Activated naive CD8-positive, alpha-beta T cell treated with anti-CD3 and anti-CD28 coated beads, Interleukin-2, amount 50 U/mL, for 24 hours (primary cell): ENCODE results near the gene HOXB5.
A peak's percentile ranks its signal among the peaks of the same experiment; 100 is the strongest.

ENCODE experiments used
- ATAC-seq: fragments of 150-1000 bp; cut with Tn5 transposase; one replicate; pipeline ENCODE4 v1.10.0; 2021
- DNase-seq: peaks from one replicate; pipeline ENCODE4 v3.0.0; 2021
- H3K27ac Mint-ChIP-seq: one replicate; pipeline ENCODE4 v1.8.0; 2021; ENCODE audit warnings: mild to moderate bottlenecking, mixed read lengths
- H3K27me3 Mint-ChIP-seq: one replicate; pipeline ENCODE4 v1.8.0; 2021; ENCODE audit warnings: mixed read lengths
- H3K36me3 Mint-ChIP-seq: one replicate; pipeline ENCODE4 v1.8.0; 2021; ENCODE audit warnings: low read depth, mixed read lengths
- H3K4me1 Mint-ChIP-seq: one replicate; pipeline ENCODE4 v1.8.0; 2021; ENCODE audit warnings: mixed read lengths
- H3K4me3 Mint-ChIP-seq: one replicate; pipeline ENCODE4 v1.8.0; 2021; ENCODE audit warnings: mild to moderate bottlenecking, moderate library complexity, mixed read lengths
- H3K9me3 Mint-ChIP-seq: one replicate; pipeline ENCODE4 v1.8.0; 2021; ENCODE audit warnings: mixed read lengths

HOXB5 gene

GRCh38 chr17:48575673-48576478 lies 17.7 kb downstream of the HOXB5 start:
- Mint-ChIP-seq H3K4me3 (no peak overlapping the region), H3K27me3 (peaks cover 33% of the 10 kb centered on the region), H3K27ac (no peak overlapping the region), H3K4me1 (peaks cover 39% of the 10 kb centered on the region), H3K9me3 (no peaks in the 10 kb centered on the region), H3K36me3 (no peaks in the 10 kb centered on the region)
- no peak for ATAC-seq
- DNase-seq = no peak

GRCh38 chr17:48575066-48575582 lies 18.5 kb downstream of the HOXB5 start:
- H3K27me3 Mint-ChIP-seq = peaks cover 26% of the 10 kb centered on the region
- H3K4me1 Mint-ChIP-seq = peaks cover 33% of the 10 kb centered on the region
- no peaks in the 10 kb centered on the region for H3K9me3 Mint-ChIP-seq
- DNase-seq (no peak), ATAC-seq (no peak)
- H3K36me3 Mint-ChIP-seq = no peaks in the 10 kb centered on the region
- H3K4me3 Mint-ChIP-seq = no peak overlapping the region
- H3K27ac Mint-ChIP-seq = no peak overlapping the region

GRCh38 chr17:48574505-48575065 lies 19.0 kb downstream of the HOXB5 start:
- ATAC-seq (no peak), DNase-seq (no peak)
- Mint-ChIP-seq H3K4me3 (no peak overlapping the region), H3K9me3 (no peaks in the 10 kb centered on the region), H3K36me3 (no peaks in the 10 kb centered on the region), H3K27ac (no peak overlapping the region), H3K27me3 (peaks cover 24% of the 10 kb centered on the region), H3K4me1 (peaks cover 29% of the 10 kb centered on the region)

- no peak for ATAC-seq
- no peaks in the 10 kb centered on the region for H3K9me3 Mint-ChIP-seq
- H3K27ac Mint-ChIP-seq = no peak overlapping the region
- no peak overlapping the region for H3K4me3 Mint-ChIP-seq
- H3K4me1 Mint-ChIP-seq = peaks cover 12% of the 10 kb centered on the region
- H3K27me3 Mint-ChIP-seq = peaks cover 26% of the 10 kb centered on the region
- H3K36me3 Mint-ChIP-seq = no peaks in the 10 kb centered on the region
- DNase-seq = no peak
Measured at GRCh38 chr17:48571826-48572417, 21.7 kb downstream of the HOXB5 start.

GRCh38 chr17:48571024-48571818 lies 22.4 kb downstream of the HOXB5 start:
- ATAC-seq = no peak
- Mint-ChIP-seq H3K4me1 (peaks cover 8% of the 10 kb centered on the region), H3K27me3 (peaks cover 24% of the 10 kb centered on the region), H3K4me3 (no peak overlapping the region), H3K36me3 (no peaks in the 10 kb centered on the region), H3K27ac (no peak overlapping the region), H3K9me3 (no peaks in the 10 kb centered on the region)
- DNase-seq = no peak

GRCh38 chr17:48570325-48571023 lies 23.1 kb downstream of the HOXB5 start:
- no peaks in the 10 kb centered on the region for H3K36me3 Mint-ChIP-seq
- H3K4me1 Mint-ChIP-seq = peaks cover 4% of the 10 kb centered on the region
- no peaks in the 10 kb centered on the region for H3K9me3 Mint-ChIP-seq
- no peak overlapping the region for H3K27ac Mint-ChIP-seq
- no peak overlapping the region for H3K4me3 Mint-ChIP-seq
- H3K27me3 Mint-ChIP-seq = peaks cover 20% of the 10 kb centered on the region
- no peak for ATAC-seq
- no peak for DNase-seq

- H3K27ac Mint-ChIP-seq = no peak overlapping the region
- no peak for ATAC-seq
- no peak for DNase-seq
- H3K4me3 Mint-ChIP-seq = no peak overlapping the region
- peaks cover 21% of the 10 kb centered on the region for H3K27me3 Mint-ChIP-seq
- H3K4me1 Mint-ChIP-seq = peaks cover 4% of the 10 kb centered on the region
- H3K36me3 Mint-ChIP-seq = no peaks in the 10 kb centered on the region
- H3K9me3 Mint-ChIP-seq = no peaks in the 10 kb centered on the region
Measured at GRCh38 chr17:48569674-48570324, 23.8 kb downstream of the HOXB5 start.

GRCh38 chr17:48569240-48569582 lies 24.4 kb downstream of the HOXB5 start:
- H3K27me3 Mint-ChIP-seq = peaks cover 25% of the 10 kb centered on the region
- no peaks in the 10 kb centered on the region for H3K9me3 Mint-ChIP-seq
- DNase-seq (no peak), ATAC-seq (no peak)
- peaks cover 4% of the 10 kb centered on the region for H3K4me1 Mint-ChIP-seq
- H3K36me3 Mint-ChIP-seq = no peaks in the 10 kb centered on the region
- H3K4me3 Mint-ChIP-seq = no peak overlapping the region
- no peak overlapping the region for H3K27ac Mint-ChIP-seq

- H3K36me3 Mint-ChIP-seq = no peaks in the 10 kb centered on the region
- DNase-seq (no peak), ATAC-seq (no peak)
- H3K9me3 Mint-ChIP-seq = no peaks in the 10 kb centered on the region
- peaks cover 27% of the 10 kb centered on the region for H3K27me3 Mint-ChIP-seq
- H3K4me3 Mint-ChIP-seq = peak overlapping the region; percentile 36
- peaks cover 4% of the 10 kb centered on the region for H3K4me1 Mint-ChIP-seq
- no peak overlapping the region for H3K27ac Mint-ChIP-seq
Measured at GRCh38 chr17:48568499-48569239, 24.9 kb downstream of the HOXB5 start.

- H3K9me3 Mint-ChIP-seq = no peaks in the 10 kb centered on the region
- no peak for ATAC-seq
- no peak overlapping the region for H3K4me3 Mint-ChIP-seq
Measured at GRCh38 chr17:48567646-48568354, 25.8 kb downstream of the HOXB5 start.

GRCh38 chr17:48567209-48567608 lies 26.4 kb downstream of the HOXB5 start:
- H3K4me1 Mint-ChIP-seq = peaks cover 4% of the 10 kb centered on the region
- ATAC-seq = no peak
- H3K27ac Mint-ChIP-seq = no peak overlapping the region
- no peak overlapping the region for H3K4me3 Mint-ChIP-seq
- peaks cover 38% of the 10 kb centered on the region for H3K27me3 Mint-ChIP-seq
- DNase-seq = no peak
- no peaks in the 10 kb centered on the region for H3K9me3 Mint-ChIP-seq
- H3K36me3 Mint-ChIP-seq = no peaks in the 10 kb centered on the region

More at GRCh38 chr17:48567646-48568354, 25.8 kb downstream of the HOXB5 start:
- H3K27ac Mint-ChIP-seq = no peak overlapping the region
- H3K4me1 Mint-ChIP-seq = peaks cover 4% of the 10 kb centered on the region
- peaks cover 32% of the 10 kb centered on the region for H3K27me3 Mint-ChIP-seq
- no peak for DNase-seq
- H3K36me3 Mint-ChIP-seq = no peaks in the 10 kb centered on the region

- no peaks in the 10 kb centered on the region for H3K36me3 Mint-ChIP-seq
Measured at GRCh38 chr17:48566717-48567116, 26.9 kb downstream of the HOXB5 start.

More at GRCh38 chr17:48566717-48567116, 26.9 kb downstream of the HOXB5 start:
- no peak overlapping the region for H3K27ac Mint-ChIP-seq
- H3K9me3 Mint-ChIP-seq = no peaks in the 10 kb centered on the region
- peaks cover 4% of the 10 kb centered on the region for H3K4me1 Mint-ChIP-seq
- ATAC-seq = no peak
- peaks cover 39% of the 10 kb centered on the region for H3K27me3 Mint-ChIP-seq
- DNase-seq = no peak
- no peak overlapping the region for H3K4me3 Mint-ChIP-seq
